Middle frontal gyrus (tissue), 1 donor: ENCODE measurements around the gene QSOX2.
"Not testable (repeated sequence)": the region's sequence is repeated elsewhere in the genome, so short reads cannot be mapped to it uniquely, and the experiment has no call there.

Experiments
- DNase-seq: peaks from one replicate; pipeline ENCODE4 v3.0.0-alpha.2; 2015; ENCODE audit warnings: low spot score; ENCODE audit errors: extremely low spot score

Gene QSOX2

GRCh38 chr9:136237486-136238341 lies 7.9 kb downstream of the QSOX2 start:
- no peak for DNase-seq

- DNase-seq = not testable (repeated sequence)
Measured at GRCh38 chr9:136236471-136237410, 8.9 kb downstream of the QSOX2 start.

DNA sequence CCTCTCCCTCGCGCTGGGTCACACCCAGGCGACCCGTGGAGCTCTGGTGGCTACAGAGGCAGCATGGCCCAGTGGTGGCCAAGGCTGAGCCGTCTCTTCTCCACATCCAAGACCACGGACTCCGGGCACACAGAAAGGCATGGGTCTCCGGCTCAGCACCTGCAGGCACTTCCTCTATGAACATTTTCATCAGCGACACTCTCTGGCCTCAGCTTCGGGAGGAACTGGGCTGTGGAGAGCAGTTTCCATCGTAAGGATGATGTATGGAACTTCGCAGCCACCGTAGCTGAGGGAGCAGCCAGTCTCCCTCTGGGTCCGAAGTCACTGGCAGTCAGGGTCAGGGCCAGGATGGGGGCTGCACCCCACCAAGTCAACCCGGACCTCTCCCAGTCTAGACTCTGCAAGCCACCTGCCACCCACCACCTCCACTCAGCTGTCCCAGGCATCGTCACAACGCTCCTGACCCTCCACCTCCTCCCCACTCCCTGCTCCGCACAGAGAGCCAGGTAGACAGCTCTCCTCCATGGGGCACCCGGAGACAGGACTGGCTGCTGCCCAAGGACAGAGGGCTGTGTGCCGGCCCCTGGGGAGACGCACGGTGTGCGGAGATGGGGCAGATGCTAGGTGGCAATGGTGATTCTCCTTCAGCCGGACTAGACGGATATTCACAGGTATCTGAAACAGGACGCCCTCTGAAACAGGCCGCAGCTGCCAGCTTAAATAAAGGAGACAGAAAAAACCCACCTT lies 9.7 kb downstream of the QSOX2 start:
- DNase-seq = no peak

DNA sequence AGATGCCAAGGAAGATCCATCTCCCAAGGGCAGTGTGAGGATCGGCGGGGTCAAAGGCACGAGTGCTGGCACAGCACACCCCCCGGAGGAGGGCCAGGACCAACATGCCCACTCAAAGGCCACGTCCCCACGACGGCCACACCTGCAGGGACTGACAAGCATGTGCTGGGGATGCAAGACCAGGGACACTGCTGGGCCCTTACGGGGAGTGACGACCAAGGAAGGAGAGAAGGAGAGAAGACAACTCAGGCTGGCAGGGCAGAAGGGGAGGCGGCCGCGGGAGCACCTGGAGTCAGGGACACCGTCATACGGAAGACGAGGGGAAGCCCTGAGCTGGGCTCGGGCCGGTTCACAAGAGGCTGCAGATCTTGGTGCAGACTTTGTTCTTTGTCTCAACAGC lies 10.4 kb downstream of the QSOX2 start:
- DNase-seq = no peak

GRCh38 chr9:136234597-136234996 lies 11.0 kb downstream of the QSOX2 start:
- DNase-seq = no peak

DNA sequence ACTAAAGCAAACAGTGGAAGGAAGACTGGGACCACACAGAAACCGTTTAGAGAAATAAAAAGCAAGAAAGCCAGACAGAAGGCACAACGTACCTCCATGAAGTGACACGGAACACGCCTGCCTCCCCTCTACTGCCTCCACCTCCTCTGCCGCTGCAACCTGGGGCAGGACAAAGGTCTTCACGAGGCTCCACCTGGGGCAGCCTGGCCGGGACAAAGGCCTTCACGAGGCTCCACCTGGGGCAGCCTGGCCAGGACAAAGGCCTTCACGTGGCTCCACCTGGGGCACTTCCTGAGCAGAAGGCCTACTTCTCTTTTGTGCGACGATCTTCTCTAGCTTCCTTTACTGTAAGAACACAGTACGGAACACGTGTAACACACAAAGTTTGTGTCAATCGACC lies 11.7 kb downstream of the QSOX2 start:
- no peak for DNase-seq

- no peak for DNase-seq
Measured at GRCh38 chr9:136233411-136233810, 12.2 kb downstream of the QSOX2 start.

GRCh38 chr9:136232969-136233368 lies 12.6 kb downstream of the QSOX2 start:
- no peak for DNase-seq

DNA sequence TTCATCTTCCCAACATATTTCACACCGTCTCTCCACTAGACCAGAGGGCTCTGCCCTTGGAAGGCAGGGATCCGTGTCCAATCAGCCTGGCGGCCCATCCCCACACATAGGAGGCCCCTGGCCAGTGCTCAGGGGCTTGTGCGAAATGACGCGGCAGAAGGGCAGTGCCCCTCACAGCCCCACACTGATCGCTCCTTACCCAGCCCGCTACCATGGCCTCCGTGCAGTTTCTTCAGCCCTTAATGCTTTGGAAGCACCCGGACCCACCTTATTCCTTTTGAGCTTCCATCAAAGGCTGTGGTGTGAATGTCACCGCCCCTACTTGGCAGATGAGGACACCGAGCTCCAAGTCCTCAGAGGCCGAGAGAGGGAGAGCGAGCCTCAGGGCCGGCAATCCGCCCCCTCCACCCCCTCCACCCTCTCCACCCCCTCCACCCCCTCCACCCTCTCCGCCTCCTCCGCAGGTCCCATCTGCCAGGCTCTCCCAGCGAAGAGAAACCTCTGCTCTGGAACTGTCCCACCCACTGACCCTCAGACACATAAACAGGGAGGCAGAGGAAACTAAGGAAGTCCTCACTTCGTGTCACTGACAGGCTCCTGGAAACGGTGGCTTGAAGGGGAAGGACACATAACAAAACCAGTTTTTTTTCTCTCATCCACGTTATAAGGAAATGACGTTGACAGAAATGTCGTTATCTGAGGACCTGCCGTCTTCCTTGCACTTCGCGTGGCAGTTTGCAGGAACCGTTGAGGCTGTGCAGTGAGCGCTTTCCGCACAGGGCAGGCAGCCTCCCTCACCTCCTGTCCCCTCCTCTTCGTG lies 13.9 kb downstream of the QSOX2 start:
- DNase-seq = no peak

DNA sequence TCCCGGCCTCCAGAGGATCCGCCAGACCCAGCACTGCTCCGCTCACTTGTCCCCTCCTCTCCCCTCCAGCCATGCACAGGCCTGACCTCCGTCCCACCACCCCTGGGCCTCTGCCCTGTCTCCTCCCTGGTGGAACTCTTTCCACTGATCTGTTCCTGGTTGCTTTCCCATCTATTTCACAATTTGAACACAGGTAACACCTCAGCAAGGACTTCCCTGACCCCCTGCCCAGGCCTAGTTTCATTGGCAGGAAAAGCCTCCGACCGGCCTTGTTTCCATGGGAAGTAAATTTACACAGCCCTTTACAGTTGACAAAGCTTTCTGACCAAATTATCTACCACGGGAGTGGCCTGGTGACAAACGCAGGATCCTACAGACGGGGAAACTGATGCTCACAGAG lies 14.8 kb downstream of the QSOX2 start:
- DNase-seq = no peak

GRCh38 chr9:136230365-136230764 lies 15.2 kb downstream of the QSOX2 start:
- DNase-seq = no peak

DNA sequence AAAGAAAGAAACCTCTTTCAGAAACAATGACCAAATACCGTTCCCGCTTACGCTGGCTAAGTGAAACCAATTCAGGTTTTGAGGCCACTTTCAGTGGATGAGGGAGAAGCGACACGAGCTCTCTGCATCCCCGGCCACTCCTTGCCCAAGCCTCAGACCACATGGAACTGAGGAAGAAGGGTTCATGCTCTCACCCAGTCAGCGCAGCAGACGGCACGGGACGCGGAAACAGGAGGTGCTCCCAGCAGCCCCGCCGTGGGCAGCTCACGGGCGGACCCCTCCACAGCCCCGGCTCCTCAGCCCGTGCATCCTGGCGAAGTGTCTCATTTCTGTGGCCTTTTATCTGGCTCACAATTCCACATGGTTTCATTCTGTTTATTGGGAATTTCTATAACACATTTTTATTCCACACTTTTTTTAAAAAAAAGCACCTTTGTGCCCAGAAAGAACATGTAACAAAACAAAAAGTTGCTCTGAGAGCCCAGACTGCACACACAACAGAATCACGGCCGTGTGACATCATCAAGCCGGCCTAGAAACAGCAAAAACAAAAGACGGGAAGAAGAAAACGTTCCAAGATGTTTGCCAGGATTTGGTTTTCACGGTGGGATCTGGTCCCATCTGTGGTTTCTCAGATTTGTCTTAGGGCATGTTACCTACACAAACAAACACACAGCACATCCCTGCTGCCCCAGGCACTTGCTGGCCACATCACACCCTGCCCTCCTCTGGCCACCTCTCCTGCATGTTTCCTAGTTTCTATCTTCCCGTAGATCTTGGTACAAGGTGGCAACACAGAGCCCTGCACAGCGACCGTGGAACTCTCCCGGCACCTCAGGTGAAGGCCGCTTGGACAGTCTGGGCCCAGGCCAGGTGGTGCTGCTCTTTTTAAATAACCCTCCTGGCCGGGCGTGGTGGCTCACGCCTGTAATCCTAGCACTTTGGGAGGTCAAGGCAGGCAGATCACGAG lies 16.2 kb downstream of the QSOX2 start:
- DNase-seq = no peak

- DNase-seq = no peak
Measured at GRCh38 chr9:136228107-136228875, 17.3 kb downstream of the QSOX2 start.

DNA sequence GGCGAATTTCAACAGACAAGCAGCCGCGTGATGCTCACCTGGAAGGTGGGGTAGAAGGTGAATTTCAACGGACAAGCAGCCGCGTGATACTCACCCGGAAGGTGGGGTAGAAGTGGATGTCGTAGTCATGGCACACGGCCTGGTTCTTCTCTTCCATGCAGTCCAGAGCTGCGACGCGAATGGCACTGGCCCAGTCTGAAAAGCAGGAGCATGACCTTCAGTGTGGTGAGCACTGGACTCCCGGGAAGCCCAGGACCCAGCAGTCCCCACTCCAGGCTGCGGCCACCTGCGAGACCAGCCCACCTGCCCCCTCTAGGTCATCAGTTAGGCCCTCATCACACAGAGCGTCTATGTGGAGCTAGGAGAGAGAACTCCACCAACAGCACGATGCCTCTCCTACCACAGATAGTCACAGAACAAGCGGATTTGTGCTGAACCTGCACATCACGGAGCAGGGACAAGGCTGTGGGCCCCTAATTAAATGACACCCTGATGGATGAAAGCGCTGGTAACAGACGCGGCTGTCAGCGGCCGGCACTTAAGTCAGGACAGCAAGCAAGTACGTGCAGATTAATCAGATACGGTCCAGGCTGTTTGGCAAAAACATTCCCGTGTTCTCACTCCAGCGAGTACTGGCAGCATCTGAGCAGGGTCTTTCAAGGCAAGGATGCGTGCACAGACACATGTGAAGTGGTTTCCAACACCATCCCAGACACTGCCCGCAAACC lies 18.8 kb downstream of the QSOX2 start:
- DNase-seq = no peak

DNA sequence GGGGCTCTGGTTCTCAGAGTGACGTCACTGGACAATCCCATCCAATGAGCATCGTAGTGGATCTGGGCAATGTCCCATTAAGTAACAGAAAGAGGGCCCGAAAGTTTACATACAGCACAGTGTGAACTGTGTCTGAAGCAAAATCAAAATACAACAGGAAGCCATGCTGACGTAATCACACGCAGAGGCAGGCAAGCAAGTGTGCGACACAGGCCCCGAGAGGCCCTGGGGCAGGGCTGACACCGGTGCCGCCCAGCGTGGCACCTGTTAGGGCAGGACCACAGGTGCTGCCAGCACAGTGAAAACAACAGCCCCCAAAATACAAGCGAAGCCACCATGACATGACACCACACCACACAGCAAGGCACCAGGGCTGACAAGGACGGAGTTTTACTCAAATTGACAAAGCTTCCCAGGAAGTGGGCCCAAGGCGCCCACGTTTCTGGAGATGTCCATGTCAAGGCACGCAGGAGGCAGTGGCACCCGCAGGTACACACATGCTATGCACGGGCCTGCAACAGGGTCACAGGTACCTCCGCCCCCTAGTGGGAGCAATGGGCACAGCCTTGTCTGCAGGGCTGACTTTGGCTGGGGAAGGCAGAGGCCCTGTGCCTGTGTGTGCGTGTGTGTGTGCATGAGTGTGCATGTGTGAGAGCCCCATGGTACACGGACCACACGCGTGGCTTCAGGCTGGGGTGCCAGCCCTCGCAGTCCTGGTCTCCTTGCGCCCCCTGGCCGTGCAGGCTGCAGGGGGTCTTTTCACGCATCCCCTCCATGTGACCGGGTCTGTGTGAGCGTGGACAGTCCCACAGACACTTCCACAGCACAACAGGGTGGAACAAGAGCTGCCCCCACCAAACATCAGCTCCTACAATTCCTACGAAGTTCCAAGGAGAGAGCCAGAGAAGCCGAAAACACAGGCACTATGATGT lies 19.6 kb downstream of the QSOX2 start:
- DNase-seq = no peak

DNA sequence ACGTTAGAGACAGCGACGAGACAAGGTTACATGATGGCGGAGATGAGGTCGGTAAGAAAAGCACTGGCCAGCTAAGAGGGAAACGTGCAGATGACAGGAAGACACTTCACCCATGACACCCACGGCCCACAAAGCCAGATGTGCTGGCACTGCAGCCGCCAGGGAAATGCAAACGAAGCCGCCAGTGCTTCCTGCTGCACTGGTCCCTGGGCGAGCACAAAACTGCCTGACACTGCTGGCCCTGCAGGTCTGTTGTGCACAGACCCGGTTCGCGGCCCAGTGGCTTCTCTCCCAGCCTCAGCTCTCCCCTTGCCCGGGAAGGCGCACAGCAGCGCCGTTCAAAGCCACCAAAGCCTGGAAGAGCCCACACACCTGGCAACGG lies 20.3 kb downstream of the QSOX2 start:
- DNase-seq = no peak
